ENCODE data around the gene SLC37A1.

Gene SLC37A1

DNA sequence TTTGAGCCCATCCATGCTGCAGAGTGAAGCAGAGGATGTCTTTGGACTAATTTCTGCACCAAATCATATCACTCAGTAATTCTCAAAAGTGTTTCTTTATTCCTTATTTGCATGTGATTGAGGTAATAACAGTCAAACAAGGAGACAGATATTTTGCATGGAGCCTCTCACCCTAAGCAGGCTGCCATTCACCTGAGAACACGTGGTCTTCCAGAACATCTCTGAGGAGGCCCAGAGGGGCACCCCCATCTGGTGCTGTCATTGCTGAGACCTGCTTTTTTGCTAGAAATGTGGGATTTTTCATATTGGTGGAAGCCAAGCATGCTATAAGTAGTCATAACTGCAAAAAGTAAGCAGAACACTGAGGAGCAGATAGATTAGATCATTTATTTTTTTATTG is 7.7 kb downstream of the SLC37A1 start:
- DNase-seq (ENCODE audit: low read depth) = no peak
- H3K4me3 ChIP-seq (replicated peaks; ENCODE audit: low read depth, low read length) = no peak overlapping the region
- TF ChIP-seq, protein P1, sequence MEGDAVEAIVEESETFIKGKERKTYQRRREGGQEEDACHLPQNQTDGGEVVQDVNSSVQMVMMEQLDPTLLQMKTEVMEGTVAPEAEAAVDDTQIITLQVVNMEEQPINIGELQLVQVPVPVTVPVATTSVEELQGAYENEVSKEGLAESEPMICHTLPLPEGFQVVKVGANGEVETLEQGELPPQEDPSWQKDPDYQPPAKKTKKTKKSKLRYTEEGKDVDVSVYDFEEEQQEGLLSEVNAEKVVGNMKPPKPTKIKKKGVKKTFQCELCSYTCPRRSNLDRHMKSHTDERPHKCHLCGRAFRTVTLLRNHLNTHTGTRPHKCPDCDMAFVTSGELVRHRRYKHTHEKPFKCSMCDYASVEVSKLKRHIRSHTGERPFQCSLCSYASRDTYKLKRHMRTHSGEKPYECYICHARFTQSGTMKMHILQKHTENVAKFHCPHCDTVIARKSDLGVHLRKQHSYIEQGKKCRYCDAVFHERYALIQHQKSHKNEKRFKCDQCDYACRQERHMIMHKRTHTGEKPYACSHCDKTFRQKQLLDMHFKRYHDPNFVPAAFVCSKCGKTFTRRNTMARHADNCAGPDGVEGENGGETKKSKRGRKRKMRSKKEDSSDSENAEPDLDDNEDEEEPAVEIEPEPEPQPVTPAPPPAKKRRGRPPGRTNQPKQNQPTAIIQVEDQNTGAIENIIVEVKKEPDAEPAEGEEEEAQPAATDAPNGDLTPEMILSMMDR (IDR thresholded peaks at IDR 0.05; ENCODE audit: low read length, missing control alignments) = no peak

DNA sequence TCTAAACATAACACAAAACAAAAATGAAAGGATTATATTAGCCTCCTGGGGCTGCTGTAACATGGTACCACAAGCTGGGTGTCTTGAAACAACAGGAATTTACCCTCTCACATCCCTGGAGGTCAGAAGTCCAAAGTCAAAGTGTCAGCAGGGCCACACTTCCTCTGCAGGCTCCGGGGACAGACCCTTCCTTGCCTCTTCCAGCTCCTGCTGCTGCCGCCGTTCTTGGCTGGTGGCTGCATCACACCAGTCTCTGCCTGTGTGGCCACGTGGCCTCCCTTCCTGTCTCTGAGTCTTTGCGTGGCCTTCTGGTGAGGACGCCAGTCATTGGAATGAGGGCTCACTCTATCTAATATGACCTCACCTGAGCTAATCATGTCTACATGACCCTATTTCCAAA is 8.2 kb downstream of the SLC37A1 start:
- H3K4me3 ChIP-seq (replicated peaks; ENCODE audit: low read depth, low read length) = no peak overlapping the region
- TF ChIP-seq, protein P1 (IDR thresholded peaks at IDR 0.05; ENCODE audit: low read length, missing control alignments) = no peak
- no peak for DNase-seq (ENCODE audit: low read depth)

DNA sequence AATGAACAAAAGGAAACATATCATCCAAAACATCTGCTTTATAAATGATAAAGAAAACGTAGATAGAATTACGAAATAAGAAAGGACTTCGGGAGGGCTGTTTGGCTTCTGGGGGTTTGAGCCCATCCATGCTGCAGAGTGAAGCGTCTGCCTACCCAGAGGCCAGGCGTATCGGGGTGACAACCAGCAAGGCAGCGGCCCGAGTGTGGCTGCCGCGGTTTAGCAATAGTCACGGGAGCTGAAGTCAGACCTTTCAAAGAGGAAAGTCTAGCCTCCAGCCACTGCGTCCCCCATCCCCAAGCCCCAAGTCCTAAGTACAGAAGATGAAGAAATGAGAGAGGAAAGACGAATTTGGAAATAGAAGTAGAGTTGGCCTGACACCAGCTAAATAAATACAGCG is 8.6 kb downstream of the SLC37A1 start:
- H3K4me3 ChIP-seq (replicated peaks; ENCODE audit: low read depth, low read length) = no peak overlapping the region
- no peak for DNase-seq (ENCODE audit: low read depth)
- TF ChIP-seq, protein P1 (IDR thresholded peaks at IDR 0.05; ENCODE audit: low read length, missing control alignments) = no peak

DNA sequence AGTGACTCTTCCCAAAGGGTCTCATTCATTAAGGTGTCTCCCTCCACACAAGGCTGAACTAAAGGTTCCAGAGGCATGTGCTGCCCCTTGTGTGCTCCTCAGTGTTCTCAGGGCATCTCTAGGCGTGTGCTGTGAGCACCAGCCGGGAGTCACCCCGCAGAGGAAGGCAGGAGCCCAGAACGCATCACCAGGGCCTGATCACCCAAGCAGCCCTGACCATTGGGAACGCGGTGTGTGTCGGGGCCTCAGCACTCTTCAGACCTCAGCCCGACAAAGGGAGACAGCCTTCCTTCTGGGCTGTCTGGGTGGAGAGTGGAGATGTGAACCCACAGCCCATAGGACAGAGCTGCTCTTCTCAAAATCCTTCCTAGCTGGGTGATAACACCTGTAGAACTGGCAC is 9.1 kb downstream of the SLC37A1 start:
- no peak overlapping the region for H3K4me3 ChIP-seq (replicated peaks; ENCODE audit: low read depth, low read length)
- TF ChIP-seq, protein P1 (IDR thresholded peaks at IDR 0.05; ENCODE audit: low read length, missing control alignments) = no peak

DNA sequence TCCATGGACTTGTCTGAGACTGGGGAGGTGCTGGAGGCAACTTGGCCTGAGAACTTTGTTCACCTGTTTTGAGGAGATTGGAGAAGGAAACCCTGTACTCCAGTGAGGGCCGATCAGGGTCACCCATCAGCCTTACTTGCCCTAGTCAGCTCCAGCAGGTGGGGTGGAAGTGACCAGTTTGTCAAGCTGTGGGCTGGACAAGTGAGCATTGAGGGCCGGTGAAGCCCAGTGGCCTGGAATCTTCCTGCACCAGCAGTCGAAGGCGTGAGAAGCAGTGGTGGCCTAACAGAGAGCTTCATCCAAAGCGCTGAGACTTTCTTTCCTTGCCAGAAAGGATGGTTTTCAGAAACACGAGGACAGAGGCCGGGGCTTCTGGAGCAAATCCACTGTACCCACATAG is 9.6 kb downstream of the SLC37A1 start:
- TF ChIP-seq, protein P1 (IDR thresholded peaks at IDR 0.05; ENCODE audit: low read length, missing control alignments) = no peak
- no peak for DNase-seq (ENCODE audit: low read depth)

More for the DNA sequence above, 9.1 kb downstream of the SLC37A1 start:
- DNase-seq (ENCODE audit: low read depth) = no peak

DNA sequence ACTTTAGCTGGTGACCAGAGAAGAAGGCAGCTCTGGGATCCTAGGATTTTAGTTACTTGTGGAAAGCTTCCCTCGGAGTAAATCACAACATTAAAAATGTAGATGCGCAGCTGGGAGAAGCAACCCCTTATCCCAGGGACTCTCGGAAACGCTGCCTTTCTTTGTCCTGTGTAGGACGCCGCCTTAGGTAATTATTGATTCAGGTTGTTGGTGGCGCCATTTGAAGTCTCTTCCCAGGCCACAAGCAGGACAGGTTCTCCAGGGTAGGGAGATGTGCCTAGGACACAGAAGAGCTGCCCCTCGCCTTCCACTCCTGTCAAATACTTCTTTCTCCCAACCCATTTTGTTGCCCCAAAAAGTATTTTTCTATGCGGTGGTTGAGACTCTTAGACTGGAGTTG is 10.3 kb downstream of the SLC37A1 start:
- H3K4me3 ChIP-seq (replicated peaks; ENCODE audit: low read depth, low read length) = no peak overlapping the region
- DNase-seq (ENCODE audit: low read depth) = no peak
- TF ChIP-seq, protein P1 (IDR thresholded peaks at IDR 0.05; ENCODE audit: low read length, missing control alignments) = no peak

More for the DNA sequence above, 9.6 kb downstream of the SLC37A1 start:
- H3K4me3 ChIP-seq (replicated peaks; ENCODE audit: low read depth, low read length) = no peak overlapping the region

DNA sequence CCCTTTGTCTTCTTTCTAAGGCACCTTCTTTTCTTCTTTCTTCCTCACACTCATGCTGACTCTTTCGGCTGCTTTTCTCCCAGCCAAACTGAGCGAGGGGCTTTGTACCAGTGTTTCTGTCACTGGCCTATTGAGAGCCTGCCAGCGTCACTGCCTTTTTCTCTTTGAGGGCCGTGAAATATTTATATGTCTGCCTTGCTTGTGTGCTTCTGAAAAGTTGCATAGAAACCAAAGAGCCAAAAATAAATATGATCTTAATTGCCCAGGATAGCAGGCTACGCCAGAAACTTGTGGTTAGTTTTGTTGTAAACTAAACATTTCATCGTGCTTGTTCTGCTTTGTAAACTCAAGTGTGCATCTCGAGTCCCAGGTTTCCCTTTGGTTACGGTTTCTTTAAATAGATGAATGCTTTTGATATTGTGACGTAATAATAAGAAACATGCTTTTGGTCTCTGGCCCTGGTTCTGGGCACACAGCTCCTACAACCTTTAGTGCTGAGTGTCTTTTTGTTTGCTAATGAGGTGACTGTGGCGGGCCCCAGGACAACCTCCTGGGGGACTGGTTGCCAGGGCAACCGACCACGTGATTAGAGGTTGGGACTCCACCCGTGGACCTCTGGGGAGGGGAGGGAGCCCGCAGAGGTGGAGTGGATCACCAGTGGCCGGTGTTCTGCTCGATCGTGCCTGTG is 10.8 kb downstream of the SLC37A1 start:
- H3K4me3 ChIP-seq (replicated peaks; ENCODE audit: low read depth, low read length) = no peak overlapping the region
- peak; percentile 17 for DNase-seq (ENCODE audit: low read depth)
- TF ChIP-seq, protein P1 (IDR thresholded peaks at IDR 0.05; ENCODE audit: low read length, missing control alignments) = no peak

All from fibroblast of pulmonary artery (primary cell).